ENCODE data around the gene SYNDIG1. TPM values are rescaled to one million over a fixed set of nuclear protein-coding genes. Genes with fewer than 3 reads are reported as not detected.

The SYNDIG1 gene
- total and polyA plus RNA-seq, 4 experiments from 2014 or later = not detected

DNA sequence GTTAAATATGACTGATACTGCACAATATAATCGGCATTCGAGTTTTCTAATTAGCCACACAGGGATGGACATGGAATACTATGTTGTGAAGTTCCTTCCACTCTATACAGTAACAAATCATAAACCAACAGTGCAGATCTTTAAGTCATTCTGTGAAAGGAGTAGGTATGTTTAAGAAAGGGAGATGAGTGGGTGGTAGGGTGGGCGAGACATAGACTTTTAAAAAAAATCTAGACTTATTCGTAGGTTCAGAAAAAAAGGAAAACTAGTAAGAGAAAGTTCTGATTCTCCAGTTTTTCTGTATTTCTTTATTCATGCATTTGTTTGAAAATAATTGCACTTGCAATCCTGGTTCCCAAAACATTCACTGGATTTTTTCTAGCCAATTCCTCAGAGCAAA is 61.8 kb downstream of the SYNDIG1 start:
- H3K4me3 ChIP-seq (ENCODE audit: low read length in 2 of 2) = no peak overlapping the region
- POLR2A ChIA-PET (ENCODE audit: partially characterized antibody) = no interaction called here
- no peaks in the 10 kb centered on the region for H3K4me1 Mint-ChIP-seq
- peaks cover 5 to 6% of the 10 kb centered on the region in 2 donors for H3K27me3 Mint-ChIP-seq
- H3K27ac Mint-ChIP-seq = no peak overlapping the region
- no peaks in the 10 kb centered on the region for H3K9me3 ChIP-seq (ENCODE audit: control insufficient read depth in 1 of 2, low read length in 2 of 2)
- intact Hi-C loops (cut with micrococcal nuclease) = no loop called here
- no peak for DNase-seq
- H3K4me3 Mint-ChIP-seq = no peak overlapping the region
- peaks cover 0 to 6% (median 2%) of the 10 kb centered on the region in 8 donors for H3K9me3 Mint-ChIP-seq
- no peaks in the 10 kb centered on the region for H3K4me1 ChIP-seq (ENCODE audit: insufficient read depth, low read length)
- CTCF ChIA-PET (ENCODE audit: partially characterized antibody) = no interaction called here
- H3K27me3 ChIP-seq (ENCODE audit: insufficient read depth, low read length) = no peaks in the 10 kb centered on the region
- no peak overlapping the region for H3K27ac ChIP-seq (ENCODE audit: low read depth, low read length)
- no peaks in the 10 kb centered on the region for H3K36me3 Mint-ChIP-seq
- no peaks in the 10 kb centered on the region for H3K36me3 ChIP-seq (ENCODE audit: insufficient read depth, low read length)

DNA sequence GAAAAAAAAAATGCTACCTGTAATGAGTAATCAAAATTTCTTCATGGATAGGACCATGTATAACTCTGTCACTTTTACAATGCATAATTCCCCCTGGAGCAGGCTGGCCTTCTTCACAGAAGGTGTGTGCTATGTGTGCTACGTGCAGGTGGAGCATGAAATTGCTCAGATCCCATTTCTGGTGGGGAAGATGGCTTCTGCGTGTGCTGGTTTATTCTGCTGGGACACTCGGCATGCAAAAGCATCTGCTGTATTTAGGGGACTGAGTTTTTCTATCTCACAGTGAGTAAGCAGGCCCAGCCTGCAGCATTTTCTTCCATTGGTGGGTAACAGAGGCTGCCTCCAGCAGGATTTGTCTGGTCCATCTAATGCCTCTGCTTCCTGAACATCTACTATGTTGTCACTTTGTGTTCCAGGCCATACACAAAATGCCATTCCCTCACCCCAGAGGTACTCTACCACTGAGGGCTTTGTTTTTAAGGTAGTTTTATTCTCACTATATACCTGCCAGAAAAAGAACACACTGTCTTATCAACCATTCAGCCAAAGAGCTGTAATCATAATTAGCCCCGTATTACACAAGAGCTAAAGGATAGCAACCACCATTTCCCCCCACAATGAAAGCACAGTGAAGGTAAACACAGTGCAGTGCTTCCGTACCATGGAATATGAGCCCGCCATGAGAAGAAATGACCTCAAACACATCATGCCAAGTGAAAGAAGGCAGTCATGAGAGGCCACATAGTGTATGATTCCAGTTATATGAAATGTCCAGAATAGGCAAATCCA is 62.4 kb downstream of the SYNDIG1 start:
- Mint-ChIP-seq H3K27me3 (peaks cover 5% of the 10 kb centered on the region in 2 donors), H3K4me1 (no peaks in the 10 kb centered on the region), H3K27ac (no peak overlapping the region), H3K9me3 (peaks cover 0 to 6% (median 2%) of the 10 kb centered on the region in 8 donors), H3K36me3 (no peaks in the 10 kb centered on the region), H3K4me3 (no peak overlapping the region)
- H3K27ac ChIP-seq (ENCODE audit: low read depth, low read length) = no peak overlapping the region
- no peak for DNase-seq
- no peaks in the 10 kb centered on the region for H3K27me3 ChIP-seq (ENCODE audit: insufficient read depth, low read length)
- no peaks in the 10 kb centered on the region for H3K4me1 ChIP-seq (ENCODE audit: insufficient read depth, low read length)
- H3K9me3 ChIP-seq (ENCODE audit: control insufficient read depth in 1 of 2, low read length in 2 of 2) = no peaks in the 10 kb centered on the region
- CTCF ChIA-PET (ENCODE audit: partially characterized antibody) = no interaction called here
- H3K4me3 ChIP-seq (ENCODE audit: low read length in 2 of 2) = no peak overlapping the region
- POLR2A ChIA-PET (ENCODE audit: partially characterized antibody) = no interaction called here
- H3K36me3 ChIP-seq (ENCODE audit: insufficient read depth, low read length) = no peaks in the 10 kb centered on the region
- intact Hi-C loops (cut with micrococcal nuclease) = no loop called here

DNA sequence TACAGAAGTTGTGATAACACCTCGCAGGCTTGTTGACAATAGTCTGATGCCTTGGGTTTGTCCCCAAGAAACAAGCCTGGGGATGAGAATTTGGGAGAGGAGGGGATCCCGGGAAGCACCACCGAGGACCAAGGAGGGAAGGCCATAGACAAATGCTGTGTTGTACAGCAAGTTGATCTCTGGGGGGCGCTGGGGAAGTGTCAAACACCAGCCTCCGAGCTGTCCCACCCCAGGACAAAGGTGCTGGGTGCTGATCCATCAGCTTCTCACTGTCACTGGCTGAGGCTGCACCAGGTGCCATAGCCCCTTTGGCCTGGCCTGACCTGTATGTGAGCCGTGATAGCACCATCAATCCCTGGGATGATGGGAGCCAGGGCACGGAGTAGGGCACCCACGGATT is 64.0 kb downstream of the SYNDIG1 start:
- intact Hi-C loops (cut with micrococcal nuclease) = no loop called here
- Histone ChIP-seq H3K4me1 (ENCODE audit: insufficient read depth, low read length) (no peaks in the 10 kb centered on the region), H3K27me3 (ENCODE audit: insufficient read depth, low read length) (no peaks in the 10 kb centered on the region), H3K9me3 (ENCODE audit: control insufficient read depth in 1 of 2, low read length in 2 of 2) (no peaks in the 10 kb centered on the region), H3K27ac (ENCODE audit: low read depth, low read length) (no peak overlapping the region), H3K36me3 (ENCODE audit: insufficient read depth, low read length) (no peaks in the 10 kb centered on the region), H3K4me3 (ENCODE audit: low read length in 2 of 2) (no peak overlapping the region)
- ChIA-PET CTCF (ENCODE audit: partially characterized antibody) (no interaction called here), POLR2A (ENCODE audit: partially characterized antibody) (no interaction called here)
- Mint-ChIP-seq H3K27me3 (peaks cover 4 to 10% of the 10 kb centered on the region in 2 donors), H3K9me3 (peaks cover 0 to 6% (median 2%) of the 10 kb centered on the region in 8 donors), H3K36me3 (no peaks in the 10 kb centered on the region), H3K27ac (no peak overlapping the region), H3K4me1 (no peaks in the 10 kb centered on the region), H3K4me3 (no peak overlapping the region)
- DNase-seq = no peak

DNA sequence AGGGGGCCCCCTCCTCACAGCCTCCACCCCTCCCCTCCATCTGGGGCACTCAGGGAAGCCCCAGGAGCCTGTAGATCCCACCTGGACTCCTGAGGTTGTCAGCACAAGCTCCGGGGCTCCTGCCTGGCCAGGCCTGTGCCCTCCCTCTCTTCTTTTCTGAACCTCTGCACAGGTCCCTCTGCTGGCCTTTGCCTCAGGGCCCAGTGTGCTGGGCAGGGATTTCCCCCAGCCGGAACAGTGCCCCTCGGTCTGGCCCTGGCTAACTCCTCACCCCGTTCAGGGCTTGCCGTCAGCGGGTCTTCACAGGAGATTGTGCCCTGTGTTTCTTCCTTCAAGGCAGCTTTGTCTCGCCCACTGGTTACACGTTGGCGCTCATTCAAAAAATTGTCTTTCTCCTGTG is 64.9 kb downstream of the SYNDIG1 start:
- peaks cover 4 to 8% of the 10 kb centered on the region in 2 donors for H3K27me3 Mint-ChIP-seq
- no peaks in the 10 kb centered on the region for H3K27me3 ChIP-seq (ENCODE audit: insufficient read depth, low read length)
- POLR2A ChIA-PET (ENCODE audit: partially characterized antibody) = no interaction called here
- H3K27ac Mint-ChIP-seq = no peak overlapping the region
- peaks cover 0 to 3% (median 1%) of the 10 kb centered on the region in 8 donors for H3K9me3 Mint-ChIP-seq
- no peak overlapping the region for H3K4me3 Mint-ChIP-seq
- H3K36me3 Mint-ChIP-seq = no peaks in the 10 kb centered on the region
- H3K27ac ChIP-seq (ENCODE audit: low read depth, low read length) = no peak overlapping the region
- CTCF ChIA-PET (ENCODE audit: partially characterized antibody) = no interaction called here
- H3K9me3 ChIP-seq (ENCODE audit: control insufficient read depth in 1 of 2, low read length in 2 of 2) = no peaks in the 10 kb centered on the region
- no peak overlapping the region for H3K4me3 ChIP-seq (ENCODE audit: low read length in 2 of 2)
- no peak for DNase-seq
- no peaks in the 10 kb centered on the region for H3K4me1 ChIP-seq (ENCODE audit: insufficient read depth, low read length)
- intact Hi-C loops (cut with micrococcal nuclease) = no loop called here
- H3K36me3 ChIP-seq (ENCODE audit: insufficient read depth, low read length) = no peaks in the 10 kb centered on the region
- no peaks in the 10 kb centered on the region for H3K4me1 Mint-ChIP-seq

DNA sequence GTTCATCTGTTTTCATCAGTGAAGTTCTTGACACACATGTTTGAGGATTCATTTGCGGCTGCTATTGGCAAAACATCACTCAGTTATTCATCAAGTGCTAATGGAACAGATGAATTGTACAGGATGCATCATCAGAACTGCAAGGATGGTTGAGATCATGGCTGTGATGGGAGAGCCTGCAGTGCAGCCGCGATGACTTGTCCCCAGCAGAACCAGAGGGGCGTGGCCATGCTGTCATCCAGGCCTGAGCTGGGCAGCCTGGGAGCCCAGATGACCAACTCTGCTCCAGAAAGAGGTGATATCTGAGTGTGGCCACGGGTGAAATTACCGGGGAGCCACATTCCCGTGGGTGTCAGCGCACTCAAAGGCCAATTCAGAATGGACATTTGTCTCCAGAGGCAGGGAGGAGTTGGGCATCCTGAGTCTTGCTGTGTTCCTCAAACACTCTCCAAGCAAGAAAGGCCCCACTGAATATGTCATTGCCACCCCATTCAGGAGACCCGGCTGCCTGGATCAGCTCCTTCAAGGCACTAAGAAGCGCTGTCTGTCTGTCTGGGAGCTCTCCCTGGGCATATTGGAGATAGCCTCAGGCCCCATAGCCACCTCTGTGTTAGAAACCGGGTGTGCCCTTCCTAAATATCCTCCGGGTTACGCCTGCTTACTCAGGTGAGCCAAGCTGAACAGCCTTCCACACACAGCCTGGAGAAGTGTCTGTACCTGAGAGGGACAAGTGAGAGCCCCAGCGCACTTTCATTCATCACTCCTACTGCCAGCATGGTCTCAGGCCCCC is 66.7 kb downstream of the SYNDIG1 start:
- H3K27me3 ChIP-seq (ENCODE audit: insufficient read depth, low read length) = no peaks in the 10 kb centered on the region
- peaks cover 0 to 4% (median 0%) of the 10 kb centered on the region in 8 donors for H3K9me3 Mint-ChIP-seq
- H3K27me3 Mint-ChIP-seq = peaks cover 0 to 8% of the 10 kb centered on the region in 2 donors
- POLR2A ChIA-PET (ENCODE audit: partially characterized antibody) = no interaction called here
- no peaks in the 10 kb centered on the region for H3K36me3 ChIP-seq (ENCODE audit: insufficient read depth, low read length)
- no peaks in the 10 kb centered on the region for H3K4me1 ChIP-seq (ENCODE audit: insufficient read depth, low read length)
- H3K27ac ChIP-seq (ENCODE audit: low read depth, low read length) = no peak overlapping the region
- no peak overlapping the region for H3K4me3 Mint-ChIP-seq
- no peaks in the 10 kb centered on the region for H3K36me3 Mint-ChIP-seq
- no peak overlapping the region for H3K4me3 ChIP-seq (ENCODE audit: low read length in 2 of 2)
- DNase-seq = no peak
- CTCF ChIA-PET (ENCODE audit: partially characterized antibody) = no interaction called here
- no peak overlapping the region for H3K27ac Mint-ChIP-seq
- no peaks in the 10 kb centered on the region for H3K9me3 ChIP-seq (ENCODE audit: control insufficient read depth in 1 of 2, low read length in 2 of 2)
- no peaks in the 10 kb centered on the region for H3K4me1 Mint-ChIP-seq
- intact Hi-C loops (cut with micrococcal nuclease) = no loop called here

DNA sequence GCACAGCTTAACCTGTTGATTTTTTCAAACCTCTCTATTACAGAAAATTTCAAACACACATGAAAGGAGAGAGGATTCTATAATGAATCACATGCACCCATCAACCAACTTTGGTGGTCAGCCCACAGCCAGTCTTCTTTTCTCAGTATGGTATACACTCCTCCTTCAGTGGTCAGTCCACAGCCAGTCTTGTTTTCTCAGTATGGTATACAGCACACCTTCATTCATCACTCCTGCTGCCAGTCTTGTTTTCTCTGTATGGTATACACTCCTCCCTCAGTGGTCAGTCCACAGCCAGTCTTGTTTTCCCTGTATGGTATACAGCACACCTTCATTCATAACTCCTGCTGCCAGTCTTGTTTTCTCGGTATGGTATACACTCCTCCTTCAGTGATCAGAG is 67.8 kb downstream of the SYNDIG1 start:
- Histone ChIP-seq H3K9me3 (ENCODE audit: control insufficient read depth in 1 of 2, low read length in 2 of 2) (no peaks in the 10 kb centered on the region), H3K4me3 (ENCODE audit: low read length in 2 of 2) (no peak overlapping the region), H3K4me1 (ENCODE audit: insufficient read depth, low read length) (no peaks in the 10 kb centered on the region), H3K27me3 (ENCODE audit: insufficient read depth, low read length) (no peaks in the 10 kb centered on the region), H3K27ac (ENCODE audit: low read depth, low read length) (no peak overlapping the region), H3K36me3 (ENCODE audit: insufficient read depth, low read length) (no peaks in the 10 kb centered on the region)
- CTCF ChIA-PET (ENCODE audit: partially characterized antibody) = no interaction called here
- H3K4me1 Mint-ChIP-seq = no peaks in the 10 kb centered on the region
- intact Hi-C loops (cut with micrococcal nuclease) = no loop called here
- H3K9me3 Mint-ChIP-seq = peaks cover 0 to 4% (median 0%) of the 10 kb centered on the region in 8 donors
- no peak for DNase-seq
- peaks cover 6% of the 10 kb centered on the region in 2 donors for H3K27me3 Mint-ChIP-seq
- no peak overlapping the region for H3K27ac Mint-ChIP-seq
- no peaks in the 10 kb centered on the region for H3K36me3 Mint-ChIP-seq
- POLR2A ChIA-PET (ENCODE audit: partially characterized antibody) = no interaction called here
- no peak overlapping the region for H3K4me3 Mint-ChIP-seq

DNA sequence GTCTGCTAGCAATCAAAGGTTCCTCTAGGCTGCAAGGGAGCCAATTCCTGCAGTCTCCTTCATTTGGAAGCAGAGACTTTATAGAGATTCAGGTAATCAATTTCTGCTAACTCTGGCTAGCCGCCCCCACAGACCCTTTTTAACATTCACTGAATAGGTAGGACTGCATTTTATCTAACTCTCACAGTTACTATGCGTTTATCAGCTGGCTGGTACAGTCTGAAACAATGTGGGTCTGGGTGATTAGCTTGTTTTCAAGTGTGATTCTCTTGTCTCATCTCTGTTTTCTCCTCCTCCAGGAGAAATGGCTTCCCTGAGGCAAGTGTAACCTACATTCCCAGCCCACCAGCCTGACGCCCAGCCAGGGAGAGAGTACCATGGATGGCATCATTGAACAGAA is 73.3 kb downstream of the SYNDIG1 start:
- ChIA-PET CTCF (ENCODE audit: partially characterized antibody) (no interaction called here), POLR2A (ENCODE audit: partially characterized antibody) (no interaction called here)
- no peak overlapping the region for H3K27ac Mint-ChIP-seq
- Histone ChIP-seq H3K9me3 (ENCODE audit: control insufficient read depth in 1 of 2, low read length in 2 of 2) (no peaks in the 10 kb centered on the region), H3K36me3 (ENCODE audit: insufficient read depth, low read length) (no peaks in the 10 kb centered on the region), H3K4me1 (ENCODE audit: insufficient read depth, low read length) (no peaks in the 10 kb centered on the region), H3K4me3 (ENCODE audit: low read length in 2 of 2) (no peak overlapping the region), H3K27me3 (ENCODE audit: insufficient read depth, low read length) (no peaks in the 10 kb centered on the region), H3K27ac (ENCODE audit: low read depth, low read length) (no peak overlapping the region)
- intact Hi-C loops (cut with micrococcal nuclease) = no loop called here
- H3K4me1 Mint-ChIP-seq = no peaks in the 10 kb centered on the region
- H3K4me3 Mint-ChIP-seq = no peak overlapping the region
- H3K27me3 Mint-ChIP-seq = peaks cover 8 to 11% of the 10 kb centered on the region in 2 donors
- peaks cover 0 to 10% (median 0%) of the 10 kb centered on the region in 8 donors for H3K9me3 Mint-ChIP-seq
- no peaks in the 10 kb centered on the region for H3K36me3 Mint-ChIP-seq
- no peak for DNase-seq

All from CD4-positive, alpha-beta memory T cell (primary cell).